Measurements from ENCODE around the gene PDHA1. TPM values are rescaled to one million over a fixed set of nuclear protein-coding genes. Genes with fewer than 3 reads are reported as not detected.

PDHA1 gene
- total RNA-seq, 2 donors from 2014 or later, result 697 to 712 TPM

Other genes starting within 250 kb of the PDHA1 start
- 1 to 10 TPM; 1.2 to 2.2 TPM for gene ADGRG2, start 221.5 kb upstream of the PDHA1 start, total RNA-seq
- under 1 TPM in 1 of 2 donors, not detected in 1; 0.15 TPM for gene MAP3K15, start 171.6 kb downstream of the PDHA1 start, total RNA-seq

Measured in left cardiac atrium (tissue), 2 donors.